Measurements from ENCODE around the gene SPOCK1.

DNA sequence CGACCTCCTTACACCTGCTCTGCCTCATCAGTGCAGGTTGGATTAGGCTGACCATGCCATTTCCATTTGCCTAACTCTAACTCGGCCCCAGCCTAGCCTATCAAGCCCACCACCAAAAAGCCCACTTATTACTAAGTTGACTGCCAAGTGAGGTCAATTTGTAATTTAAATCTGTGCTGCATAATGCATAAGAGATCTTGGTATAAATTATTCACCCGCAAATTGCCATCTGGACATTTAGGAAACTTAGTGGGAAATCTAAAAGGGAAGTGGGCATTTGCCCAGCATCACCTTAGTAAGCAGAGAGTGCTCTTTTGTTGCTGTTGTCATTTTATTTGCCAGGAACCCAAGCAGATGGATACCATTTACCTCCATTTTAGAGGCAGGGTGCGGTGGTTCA, 143.0 kb downstream of the SPOCK1 start:
- TF ChIP-seq FOXA1 (IDR thresholded peaks at IDR 0.05) (no peak), NFRKB (IDR thresholded peaks at IDR 0.05) (no peak), FOXK2 (IDR thresholded peaks at IDR 0.05) (no peak), SUZ12 (IDR thresholded peaks at IDR 0.05) (no peak), LEF1 (IDR thresholded peaks at IDR 0.05; ENCODE audit: borderline replicate concordance) (no peak), ELF4 (IDR thresholded peaks at IDR 0.05) (no peak), BHLHE40 (IDR thresholded peaks at IDR 0.05; ENCODE audit: borderline replicate concordance) (no peak), SP1 (IDR thresholded peaks at IDR 0.05) (no peak), ARNT (IDR thresholded peaks at IDR 0.05) (no peak), L3MBTL2 (conservative IDR thresholded peaks at IDR 0.05) (no peak), FOXM1 (IDR thresholded peaks at IDR 0.05; ENCODE audit: borderline replicate concordance) (no peak), ZNF384 (IDR thresholded peaks at IDR 0.05) (no peak)

All from HEK293T (cell line).